ENCODE measurements around the gene PPP1R13B.

- no peak for TF ChIP-seq CTCF (conservative IDR thresholded peaks at IDR 0.05; ENCODE audit: low read depth in 2 of 2)
- no peak for TF ChIP-seq EZH2 (IDR thresholded peaks at IDR 0.05; ENCODE audit: low read depth, unreplicated experiment)
Observed at GRCh38 chr14:103870144-103870876, 22.9 kb upstream of the PPP1R13B start.

Data from GM23338 (cell line).